KG1 (cell line): ENCODE measurements around the gene MAN2A2.
"Not testable (repeated sequence)": the region's sequence is repeated elsewhere in the genome, so short reads cannot be mapped to it uniquely, and the experiment has no call there.

ENCODE experiments used
- DNase-seq: peaks from one replicate; lab custom pipeline; 2025; lab: John Stamatoyannopoulos, UW

Gene MAN2A2

GRCh38 chr15:90921887-90922286, 18.8 kb downstream of the MAN2A2 start:
- DNase-seq, result no peak

DNA sequence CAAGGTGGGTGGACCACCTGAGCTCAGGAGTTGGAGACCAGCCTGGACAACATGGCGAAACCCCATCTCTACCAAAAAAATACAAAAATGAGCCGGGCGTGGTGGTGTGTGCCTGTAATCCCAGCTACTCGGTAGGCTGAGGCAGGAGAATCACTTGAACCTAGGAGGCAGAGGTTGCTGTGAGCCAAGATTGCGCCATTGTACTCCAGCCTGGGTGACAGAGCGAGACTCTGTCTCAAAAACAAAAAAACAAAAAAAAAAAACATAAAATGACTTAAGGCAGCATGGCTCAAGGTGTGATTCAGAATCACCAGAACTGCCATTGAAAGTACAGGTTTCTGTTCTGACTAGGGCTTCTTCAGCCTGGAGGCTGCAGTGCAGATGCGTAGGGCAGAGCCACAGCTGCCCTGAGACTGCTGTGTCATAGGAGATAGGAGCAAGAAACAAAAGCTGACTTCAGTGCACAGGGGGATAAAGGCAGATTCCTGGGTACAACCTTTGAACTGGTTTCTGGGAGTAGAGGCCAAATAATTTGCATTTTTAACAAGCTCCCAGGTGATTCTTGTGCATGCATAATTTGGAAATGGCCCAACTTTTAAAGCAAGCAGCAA, 19.7 kb downstream of the MAN2A2 start:
- DNase-seq, result not testable (repeated sequence)

DNA sequence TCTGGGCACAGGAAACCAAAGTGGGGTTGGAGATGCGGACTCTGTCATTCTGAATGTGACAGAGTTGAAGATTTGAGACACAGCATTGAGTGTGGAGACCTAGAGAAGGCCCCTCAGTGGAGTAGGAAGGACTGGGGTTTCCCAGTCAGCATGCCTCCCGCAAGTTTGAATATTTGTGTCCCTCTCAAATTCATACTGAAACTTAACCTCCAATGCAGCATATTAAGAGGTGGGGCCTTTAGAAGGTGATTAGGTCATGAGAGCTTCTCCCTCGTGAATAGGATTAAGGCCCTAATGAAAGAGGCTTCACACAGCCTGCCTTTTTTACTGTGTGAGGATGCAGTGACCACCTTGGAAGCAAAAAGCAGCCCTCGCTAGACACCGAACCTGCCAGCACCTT, 21.3 kb downstream of the MAN2A2 start:
- no peak for DNase-seq

DNA sequence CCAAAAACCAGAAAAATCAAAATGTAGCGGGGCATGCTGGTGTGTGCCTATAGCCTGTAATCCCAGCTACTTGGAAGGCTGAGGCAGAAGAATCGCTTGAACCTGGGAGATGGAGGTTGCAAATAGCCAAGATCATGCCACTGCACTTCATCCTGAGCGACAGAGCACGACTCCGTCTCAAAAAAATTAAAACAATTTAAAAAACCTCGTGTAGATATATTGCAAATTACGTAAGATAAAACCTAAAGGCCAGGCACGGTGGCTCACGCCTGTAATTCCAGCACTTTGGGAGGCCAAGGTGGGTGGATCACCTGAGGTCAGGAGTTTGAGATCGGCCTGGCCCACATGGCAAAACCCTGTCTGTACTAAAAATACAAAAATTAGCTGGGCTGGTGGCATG, 23.7 kb downstream of the MAN2A2 start:
- DNase-seq, result not testable (repeated sequence)

GRCh38 chr15:90928106-90928505, 25.0 kb downstream of the MAN2A2 start:
- DNase-seq, result not testable (repeated sequence)

DNA sequence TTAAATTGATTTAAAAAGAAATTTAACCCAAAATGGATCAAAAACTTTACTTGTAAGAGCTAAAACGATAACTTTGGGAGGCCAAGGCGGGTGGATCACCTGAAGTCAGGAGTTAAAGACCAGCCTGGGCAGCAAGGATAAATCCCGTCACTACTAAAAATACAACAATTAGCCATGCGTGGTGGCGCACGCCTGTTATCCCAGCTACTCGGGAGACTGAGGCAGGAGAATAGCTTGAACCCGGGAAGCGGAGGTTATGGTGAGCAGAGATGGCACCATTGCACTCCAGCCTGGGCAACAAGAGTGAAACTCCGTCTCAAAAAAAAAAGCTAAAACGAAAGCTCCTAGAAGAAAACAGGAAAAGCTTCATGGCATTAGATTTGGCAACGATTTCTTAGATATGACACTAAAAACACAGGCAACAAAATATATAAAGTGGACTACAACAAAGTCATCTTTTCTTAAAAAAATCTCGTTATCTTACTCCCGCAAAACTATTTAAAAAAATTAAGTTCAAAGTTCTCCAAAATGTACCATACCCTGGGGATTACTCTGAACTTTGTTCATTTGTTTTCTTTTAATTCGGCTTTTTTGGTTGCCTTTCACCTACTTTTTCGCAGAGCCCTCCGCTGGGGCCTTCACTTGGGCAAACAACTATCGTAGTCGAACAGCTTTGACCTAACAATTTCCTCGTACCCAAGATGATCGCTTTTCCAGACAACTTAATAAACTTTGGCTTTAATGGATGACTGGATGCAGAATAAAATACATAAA, 26.3 kb downstream of the MAN2A2 start:
- DNase-seq, result no peak

DNA sequence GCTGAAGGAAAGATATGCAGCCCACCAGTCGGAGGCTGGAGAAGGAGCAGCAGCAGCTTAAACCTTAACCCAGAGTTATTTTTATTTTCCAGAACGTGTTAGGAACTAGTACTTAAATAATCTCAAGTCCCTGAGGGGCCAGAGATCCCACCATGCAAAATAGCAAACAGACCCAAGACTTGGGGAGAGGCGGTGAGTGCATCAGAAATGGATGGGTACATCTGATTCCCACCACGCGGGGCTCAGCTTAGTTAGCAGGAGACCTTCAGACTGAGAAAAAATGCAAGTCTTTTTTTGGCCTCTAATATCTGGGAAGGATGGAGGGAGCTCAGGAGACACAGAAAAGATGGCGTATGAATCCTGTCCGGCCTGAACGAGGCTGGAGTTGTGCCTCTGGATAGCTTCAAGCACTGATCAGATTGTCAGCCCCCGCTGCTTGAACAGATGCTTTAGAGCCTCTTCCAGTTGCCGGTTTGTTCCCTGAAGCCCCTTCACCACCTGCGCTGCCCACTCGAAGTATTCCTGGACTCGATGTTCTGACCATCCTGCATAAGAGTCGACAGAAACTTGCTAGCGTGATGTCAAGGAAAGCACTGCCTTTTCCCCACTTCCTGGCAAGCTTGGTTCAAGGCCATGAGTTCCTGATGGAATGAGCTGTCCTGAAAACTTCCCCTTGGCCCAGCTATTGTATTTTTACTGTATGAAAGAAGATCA, 27.9 kb downstream of the MAN2A2 start:
- DNase-seq, result no peak

DNA sequence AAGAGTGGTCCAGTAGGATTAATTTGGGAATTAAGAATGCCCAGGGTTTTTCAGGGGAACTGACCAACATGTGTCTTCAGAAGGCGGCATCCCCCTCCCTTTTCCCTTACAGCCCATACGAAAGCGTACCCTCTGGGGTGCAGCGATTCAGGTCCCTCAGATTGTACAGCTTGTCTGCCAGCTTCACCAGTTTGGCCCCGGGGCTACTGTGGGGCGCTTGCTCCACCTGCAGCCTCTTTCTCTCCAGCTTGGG, 28.4 kb downstream of the MAN2A2 start:
- DNase-seq, result no peak

DNA sequence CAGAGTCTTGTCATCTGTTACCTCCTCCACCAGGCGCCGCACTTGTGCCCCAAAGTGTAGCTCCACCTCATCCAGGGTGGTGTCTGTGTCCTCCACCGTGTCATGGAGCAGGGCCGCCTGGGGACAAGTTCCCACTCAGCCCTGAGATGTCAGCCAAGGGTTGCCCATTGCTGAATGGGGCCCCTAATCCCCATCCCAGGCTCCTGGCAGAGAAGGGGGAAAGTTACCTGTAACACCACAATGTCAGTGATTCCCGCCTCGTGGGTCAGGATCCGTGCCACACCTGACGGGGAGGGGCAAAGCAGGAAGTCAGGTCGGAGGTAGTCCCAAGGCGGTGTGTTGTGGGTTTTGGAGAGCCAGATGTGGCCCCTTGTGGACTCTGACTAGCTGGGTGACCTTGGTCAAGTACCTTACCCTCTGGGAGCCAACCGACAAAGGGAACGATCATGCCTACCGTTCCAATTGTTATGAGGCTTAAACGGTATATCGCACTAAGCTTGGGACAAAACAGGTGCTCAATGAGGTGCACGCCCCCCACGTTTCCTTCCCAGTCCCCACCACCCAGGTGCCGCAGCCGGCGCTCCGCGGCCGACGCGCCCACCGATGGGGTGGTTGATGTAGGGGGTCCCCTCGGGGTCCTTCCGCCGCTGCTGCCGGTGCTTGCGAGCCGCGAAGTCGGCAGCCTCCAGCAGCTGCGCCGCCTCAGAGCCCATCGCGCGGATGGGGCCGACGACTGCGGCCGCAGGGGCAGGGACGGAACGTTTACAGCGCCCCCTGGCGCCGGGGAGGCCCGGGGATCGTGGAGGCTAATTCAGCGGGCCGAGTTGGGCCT, 28.9 kb downstream of the MAN2A2 start, which contains the start of gene HDDC3:
Gene HDDC3 (minus strand): TSS at position 722 of the 832 bp plus-strand sequence. CDS start 9 bp downstream, at position 713.
- peak; percentile 87 for DNase-seq

DNA sequence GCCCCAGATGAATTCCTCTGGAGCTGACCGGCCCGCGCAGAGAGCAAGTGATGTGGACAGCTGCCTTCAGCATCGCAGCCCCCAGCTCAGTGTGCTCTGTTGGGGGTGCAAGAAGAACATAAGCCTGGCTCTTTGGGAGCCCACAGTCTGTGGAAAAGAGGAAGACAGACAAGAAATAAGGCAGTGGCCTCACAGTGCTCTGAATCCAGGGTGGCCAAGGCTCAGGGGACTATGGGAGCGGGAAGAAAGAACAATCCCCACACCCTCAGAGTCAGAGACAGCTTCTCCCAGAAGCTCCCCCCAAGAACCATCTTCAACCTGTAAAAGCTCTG, 29.5 kb downstream of the MAN2A2 start:
- no peak for DNase-seq

DNA sequence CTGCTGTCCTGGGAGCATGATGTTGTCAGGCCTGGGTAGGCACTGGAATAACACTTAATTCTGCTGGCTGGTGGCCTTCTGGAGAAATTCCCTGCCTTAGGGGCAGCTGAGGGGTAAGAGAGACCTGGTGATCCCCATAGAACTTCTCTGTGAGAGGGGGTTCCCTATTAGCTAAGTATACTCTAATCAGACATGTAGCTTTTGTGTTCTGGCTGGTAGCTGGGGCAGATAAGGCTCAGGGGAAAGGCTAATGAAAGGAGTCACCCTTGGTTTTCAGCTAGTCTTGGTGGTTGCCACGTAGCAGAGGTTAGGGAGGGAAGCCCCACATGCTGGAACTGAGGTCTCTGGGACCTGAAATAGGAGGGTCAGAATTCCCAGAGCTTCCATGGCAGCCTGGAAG, 30.2 kb downstream of the MAN2A2 start:
- DNase-seq, result no peak

- DNase-seq, result peak; percentile 64
Observed at GRCh38 chr15:90934256-90934948, 31.3 kb downstream of the MAN2A2 start.

GRCh38 chr15:90934949-90935751, 32.0 kb downstream of the MAN2A2 start, which contains the start of gene UNC45A:
TSS of gene UNC45A (plus strand) at chr15:90935285. CDS start at chr15:90935325, 40 bp downstream.
- DNase-seq, result peak; percentile 78

- DNase-seq, result no peak
Observed at GRCh38 chr15:90936823-90937222, 33.7 kb downstream of the MAN2A2 start.

- no peak for DNase-seq
Observed at GRCh38 chr15:90938261-90938660, 35.2 kb downstream of the MAN2A2 start.

- DNase-seq, result no peak
Observed at GRCh38 chr15:90939756-90940155, 36.7 kb downstream of the MAN2A2 start.

DNA sequence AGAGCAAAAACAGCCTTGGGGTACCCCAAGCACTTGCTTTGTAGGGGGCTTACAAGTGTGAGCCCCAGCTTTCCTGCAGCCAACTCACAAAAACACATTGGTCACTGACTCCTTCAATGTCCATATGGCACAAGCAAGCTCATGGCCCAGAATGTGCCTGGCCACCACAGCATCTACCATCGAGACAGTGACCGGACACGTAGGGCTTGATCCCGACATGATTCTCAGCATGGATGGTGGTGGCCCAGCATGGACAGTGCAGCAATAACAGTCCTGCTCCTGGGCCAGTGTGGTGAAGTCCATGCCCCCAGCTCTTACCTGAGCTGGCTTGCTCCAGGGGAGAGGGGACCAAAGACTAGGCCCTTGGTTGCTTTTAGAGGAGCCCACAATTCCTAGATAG, 37.9 kb downstream of the MAN2A2 start:
- no peak for DNase-seq

- DNase-seq, result no peak
Observed at GRCh38 chr15:90942354-90943120, 39.4 kb downstream of the MAN2A2 start.

DNA sequence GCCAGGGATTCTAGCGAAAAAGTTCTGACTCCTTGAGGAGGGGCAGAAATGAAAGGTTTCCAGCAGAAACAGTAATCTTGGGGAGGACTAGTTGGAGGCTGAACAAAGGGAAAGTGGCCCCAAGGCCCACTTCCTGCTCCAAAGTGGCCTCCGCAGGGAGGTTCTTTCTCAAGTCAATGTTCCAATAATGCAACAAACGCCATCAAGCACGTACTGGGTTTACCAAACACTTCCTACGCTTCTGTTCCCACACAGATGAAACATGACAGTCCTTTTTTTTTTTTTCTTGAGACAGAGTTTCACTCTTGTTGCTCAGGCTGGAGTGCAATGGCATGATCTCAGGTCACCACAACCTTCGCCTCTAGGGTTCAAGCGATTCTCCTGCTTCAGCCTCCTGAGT, 42.0 kb downstream of the MAN2A2 start:
- DNase-seq, result no peak

GRCh38 chr15:90946538-90946937, 43.4 kb downstream of the MAN2A2 start:
- DNase-seq, result no peak
